A549 (cell line): Measurements from ENCODE around the gene PROB1. TPM values are rescaled to one million over a fixed set of nuclear protein-coding genes. Genes with fewer than 3 reads are reported as not detected.

ENCODE experiments used
- ATAC-seq, 2 experiments: fragments of 200-7000 bp in 1 of 2; fragments of >200 bp in 1 of 2; cut with Nextera tagmentation in 1 of 2; cut with Tn5 transposase in 1 of 2; 3 replicates each; pipeline versions ENCODE4 v1.8.0 to v1.9.1; 2018 to 2020; ENCODE audit warnings: mild to moderate bottlenecking in 1 of 2, moderate library complexity in 1 of 2
- CTCF ChIA-PET: fragments of 300-600 bp; sonication (Branson Sonifier 250); formaldehyde crosslinking; extraction: SDS; loops from one replicate; lab custom pipeline; 2021; ENCODE audit warnings: antibody characterized with exemption, inconsistent platforms; lab: Yijun Ruan, JAX
- POLR2A ChIA-PET: fragments of 350-600 bp; formaldehyde crosslinking; extraction: SDS; loops from one replicate; lab custom pipeline; 2021; ENCODE audit warnings: antibody characterized with exemption, inconsistent platforms; lab: Yijun Ruan, JAX
- DNase-seq, 2 experiments: peaks; one replicate each; pipeline versions ENCODE4 v3.0.0 to v3.0.0-alpha.2; 2011 to 2016; ENCODE audit warnings: low read depth in 1 of 2, low spot score in 1 of 2
- FAIRE-seq: peaks from 2 replicates; lab custom pipeline; 2011; peaks lifted over from hg19 to GRCh38; lab: Jason Lieb, UNC
- H3K27ac ChIP-seq, 2 experiments: fragments of >200 bp; sonication (Bioruptor Twin); formaldehyde crosslinking; 3 replicates each; pipeline ENCODE4 v1.5.1; 2016 to 2017
- H3K4me1 ChIP-seq: fragments of >200 bp; sonication (Bioruptor Twin); formaldehyde crosslinking; 3 replicates; pipeline ENCODE4 v1.6.1; 2016
- H3K4me2 ChIP-seq: fragments of >200 bp; sonication (Bioruptor Twin); formaldehyde crosslinking; 3 replicates; pipeline ENCODE4 v1.6.1; 2016
- H3K4me3 ChIP-seq: fragments of >200 bp; sonication (Bioruptor Twin); formaldehyde crosslinking; 3 replicates; pipeline ENCODE4 v1.5.1; 2016
- H3K9me3 ChIP-seq: fragments of >200 bp; sonication (Bioruptor Twin); formaldehyde crosslinking; 3 replicates; pipeline ENCODE4 v1.6.1; 2016
- CBX2 ChIP-seq: fragments of 200-600 bp; sonication (generic); IDR thresholded peaks from 2 replicates; pipeline ENCODE4 v1.6.1; 2016; ENCODE audit warnings: low read depth, mild to moderate bottlenecking, borderline replicate concordance
- CEBPB ChIP-seq, 2 experiments: fragments of >200 bp in 1 of 2; sonication (Bioruptor Twin) in 1 of 2; formaldehyde crosslinking in 1 of 2; IDR thresholded peaks; 2 replicates each; pipeline ENCODE4 v1.6.1; 2012 to 2016
- CHD2 ChIP-seq: fragments of 150-350 bp; IDR thresholded peaks from 2 replicates; pipeline ENCODE4 v1.6.1; 2014; ENCODE audit warnings: low read length; ENCODE audit not compliant: partially characterized antibody
- CHD4 ChIP-seq: fragments of 200-600 bp; sonication (generic); IDR thresholded peaks from 2 replicates; pipeline ENCODE4 v1.6.1; 2016; ENCODE audit warnings: antibody characterized with exemption, mild to moderate bottlenecking, borderline replicate concordance
- EHF ChIP-seq: fragments of 250-450 bp; sonication (Bioruptor Pico); IDR thresholded peaks from 2 replicates; pipeline ENCODE4 v1.5.0; 2020; ENCODE audit warnings: mild to moderate bottlenecking
- EP300 ChIP-seq, 2 experiments: fragments of >200 bp; sonication (Bioruptor Twin); formaldehyde crosslinking; IDR thresholded peaks; 2 replicates in 1 of 2; 3 replicates in 1 of 2; pipeline ENCODE4 v1.6.1; 2016 to 2017
- ESRRA ChIP-seq: fragments of 150-350 bp; IDR thresholded peaks from 2 replicates; pipeline ENCODE4 v1.6.1; 2014; ENCODE audit warnings: mild to moderate bottlenecking, low read length, borderline replicate concordance
- FOSL2 ChIP-seq, 2 experiments: fragments of 450-650 bp in 1 of 2; fragments of >200 bp in 1 of 2; sonication (Bioruptor Twin) in 1 of 2; formaldehyde crosslinking; IDR thresholded peaks; 2 replicates each; pipeline versions ENCODE4 v1.5.0 to v1.6.1; 2016 to 2020; ENCODE audit warnings: mild to moderate bottlenecking in 1 of 2, moderate library complexity in 1 of 2
- FOXS1 ChIP-seq: fragments of 250-450 bp; sonication (Bioruptor Pico); IDR thresholded peaks from 2 replicates; pipeline ENCODE4 v1.5.0; 2020; ENCODE audit warnings: mild to moderate bottlenecking, moderate library complexity
- HDAC2 ChIP-seq: fragments of 200-600 bp; sonication (generic); IDR thresholded peaks from 2 replicates; pipeline ENCODE4 v1.6.1; 2016
- HEYL ChIP-seq: fragments of 250-450 bp; sonication (Bioruptor Pico); IDR thresholded peaks from 2 replicates; pipeline ENCODE4 v1.8.0; 2021; ENCODE audit warnings: mild to moderate bottlenecking, moderate library complexity
- HOXA7 ChIP-seq: fragments of 250-450 bp; sonication (Bioruptor Pico); IDR thresholded peaks from 2 replicates; pipeline ENCODE4 v1.5.0; 2020; ENCODE audit warnings: mild to moderate bottlenecking, moderate library complexity
- HOXB5 ChIP-seq: fragments of 250-450 bp; sonication (Bioruptor Pico); IDR thresholded peaks from 2 replicates; pipeline ENCODE4 v1.5.0; 2020; ENCODE audit warnings: mild to moderate bottlenecking, moderate library complexity
- JUNB ChIP-seq: fragments of >200 bp; sonication (Bioruptor Twin); formaldehyde crosslinking; IDR thresholded peaks from 2 replicates; pipeline ENCODE4 v1.6.1; 2016
- KDM1A ChIP-seq: fragments of 200-600 bp; sonication (generic); IDR thresholded peaks from 2 replicates; pipeline ENCODE4 v1.6.1; 2016; ENCODE audit warnings: low read depth, mild to moderate bottlenecking
- MAFK ChIP-seq: fragments of 450-650 bp; IDR thresholded peaks from 2 replicates; pipeline ENCODE4 v1.6.1; 2014; ENCODE audit not compliant: partially characterized antibody
- MAZ ChIP-seq: fragments of 150-350 bp; IDR thresholded peaks from 2 replicates; pipeline ENCODE4 v1.6.1; 2014; ENCODE audit warnings: antibody characterized with exemption, low read depth, low read length, borderline replicate concordance
- MYC ChIP-seq: IDR thresholded peaks from 2 replicates; pipeline ENCODE4 v1.6.1; 2012; ENCODE audit warnings: mild to moderate bottlenecking, inconsistent platforms, low read length, improper control_type of control experiment, borderline replicate concordance
- NR3C1 ChIP-seq: fragments of >200 bp; sonication (Bioruptor Twin); formaldehyde crosslinking; IDR thresholded peaks from 3 replicates; pipeline ENCODE4 v1.6.1; 2017
- POLR2A ChIP-seq: IDR thresholded peaks from 2 replicates; pipeline ENCODE4 v1.6.1; 2012; ENCODE audit warnings: mild to moderate bottlenecking, low read length
- POLR2AphosphoS2 ChIP-seq: conservative IDR thresholded peaks from 2 replicates; pipeline ENCODE4 v1.6.1; 2012; ENCODE audit warnings: low read length, improper control_type of control experiment, inconsistent platforms
- RAD21 ChIP-seq, 2 experiments: fragments of >200 bp in 1 of 2; sonication (Bioruptor Twin) in 1 of 2; formaldehyde crosslinking in 1 of 2; IDR thresholded peaks in 1 of 2; conservative IDR thresholded peaks in 1 of 2; 2 replicates in 1 of 2; 3 replicates in 1 of 2; pipeline ENCODE4 v1.6.1; 2012 to 2018; ENCODE audit warnings: inconsistent platforms in 1 of 2
- RARB ChIP-seq: fragments of 250-450 bp; sonication (Bioruptor Pico); IDR thresholded peaks from 2 replicates; pipeline ENCODE4 v1.8.0; 2021; ENCODE audit warnings: mild to moderate bottlenecking, moderate library complexity
- RFX5 ChIP-seq: fragments of 450-650 bp; IDR thresholded peaks from 2 replicates; pipeline ENCODE4 v1.7.1; 2014; ENCODE audit warnings: antibody characterized with exemption, mild to moderate bottlenecking, moderate library complexity
- TP53 ChIP-seq: fragments of 250-450 bp; sonication (Bioruptor Pico); IDR thresholded peaks from 2 replicates; pipeline ENCODE4 v1.5.0; 2021; ENCODE audit warnings: mild to moderate bottlenecking, moderate library complexity
- ZFP36 ChIP-seq: fragments of 450-650 bp; IDR thresholded peaks from 2 replicates; pipeline ENCODE4 v1.6.1; 2014; ENCODE audit warnings: borderline replicate concordance; ENCODE audit not compliant: partially characterized antibody
- ZNF302 ChIP-seq: fragments of 250-450 bp; sonication (Bioruptor Pico); IDR thresholded peaks from 2 replicates; pipeline ENCODE4 v1.9.0; 2021; ENCODE audit warnings: inconsistent platforms, mild to moderate bottlenecking, moderate library complexity
- WGBS: methylation state at CpG from one replicate; pipeline ENCODE4 v1.1.6; 2017; ENCODE audit errors: missing lambda C conversion rate; 5-methylcytosine and 5-hydroxymethylcytosine counted together
- polyA plus RNA-seq, 4 experiments: library from polyadenylated mRNA; depleted of rRNA in 3 of 4; stranded (reverse); fragments of >200 nt; fragmentation: RNase III in 1 of 4; extraction: RNeasy Plus Mini Kit Qiagen cat#74134 plus additional on column Dnase treatment in 1 of 4; gene quantifications; 2 replicates in 3 of 4; 3 replicates in 1 of 4; pipeline ENCODE4 v1.2.3, GENCODE V29; 2011 to 2017
- TF ChIP-seq, protein P1 (sequence below): IDR thresholded peaks from 2 replicates; pipeline ENCODE4 v1.6.1; 2012; ENCODE audit warnings: low read depth, borderline replicate concordance
- TF ChIP-seq, protein P2 (sequence below): IDR thresholded peaks from 2 replicates; pipeline ENCODE4 v1.6.1; 2012
- TF ChIP-seq, protein P3 (sequence below): fragments of >200 bp; sonication (Bioruptor Twin); formaldehyde crosslinking; IDR thresholded peaks from 3 replicates; pipeline ENCODE4 v1.5.1; 2016
- TF ChIP-seq, protein P4 (sequence below): fragments of >200 bp; sonication (Bioruptor Twin); formaldehyde crosslinking; IDR thresholded peaks from 3 replicates; pipeline ENCODE4 v1.6.1; 2016

PROB1 gene
- polyA plus RNA-seq, 2 of the 4 experiments (the other 2 are of a cell fraction) = 0.23 to 0.48 TPM

DNA sequence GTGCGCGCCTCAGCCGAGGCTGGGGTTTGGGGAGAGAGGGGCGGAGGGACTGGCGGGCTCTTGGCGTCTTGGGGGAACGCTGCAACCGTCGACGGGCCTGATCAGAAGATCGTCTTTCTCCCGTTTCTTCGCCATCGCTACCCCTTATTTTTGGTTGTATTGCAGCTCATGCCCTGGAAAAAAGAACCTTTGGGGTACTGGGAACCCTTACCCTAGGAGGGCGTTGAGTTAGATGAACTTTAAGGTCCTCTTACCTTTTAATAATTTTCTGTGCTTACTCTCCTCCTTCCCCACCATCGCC is 52.5 kb downstream of the PROB1 start:
- WGBS = 0% methylated on average over 16 of the region's 16 CpGs
- Histone ChIP-seq H3K27ac (peak overlapping the region; percentile 90 to 91), H3K4me3 (peak overlapping the region; percentile 81), H3K4me2 (peak overlapping the region; percentile 94), H3K9me3 (no peaks in the 10 kb centered on the region), H3K4me1 (peaks cover 19% of the 10 kb centered on the region; the same call in 2 of the 3 replicates)
- DNase-seq (no peak), ATAC-seq (no peak), FAIRE-seq (no peak)
- POLR2A ChIA-PET = interaction anchor here (0.6 to 2.7 kb wide), 11 partner anchors 11 to 783 kb away, joined by 3 to 38 read pairs (median 6); partner anchors contain the start of gene MATR3
- CTCF ChIA-PET = interaction anchor here (0.7 to 2.7 kb wide), 15 partner anchors 9 to 523 kb away, joined by 3 to 17 read pairs (median 4); no protein-coding TSS in a partner anchor
- TF ChIP-seq, protein P1, sequence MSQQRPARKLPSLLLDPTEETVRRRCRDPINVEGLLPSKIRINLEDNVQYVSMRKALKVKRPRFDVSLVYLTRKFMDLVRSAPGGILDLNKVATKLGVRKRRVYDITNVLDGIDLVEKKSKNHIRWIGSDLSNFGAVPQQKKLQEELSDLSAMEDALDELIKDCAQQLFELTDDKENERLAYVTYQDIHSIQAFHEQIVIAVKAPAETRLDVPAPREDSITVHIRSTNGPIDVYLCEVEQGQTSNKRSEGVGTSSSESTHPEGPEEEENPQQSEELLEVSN = 0 out of 2 replicates have a peak, but pooled peaks have one; percentile 20
- TF ChIP-seq TP53 (CRISPR knock-in tag) = no peak
- TF ChIP-seq MYC = peak; percentile 44; the same call in 1 of the 2 replicates
- TF ChIP-seq, protein P2, sequence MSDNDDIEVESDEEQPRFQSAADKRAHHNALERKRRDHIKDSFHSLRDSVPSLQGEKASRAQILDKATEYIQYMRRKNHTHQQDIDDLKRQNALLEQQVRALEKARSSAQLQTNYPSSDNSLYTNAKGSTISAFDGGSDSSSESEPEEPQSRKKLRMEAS = no peak; the same call in 1 of the 2 replicates

DNA sequence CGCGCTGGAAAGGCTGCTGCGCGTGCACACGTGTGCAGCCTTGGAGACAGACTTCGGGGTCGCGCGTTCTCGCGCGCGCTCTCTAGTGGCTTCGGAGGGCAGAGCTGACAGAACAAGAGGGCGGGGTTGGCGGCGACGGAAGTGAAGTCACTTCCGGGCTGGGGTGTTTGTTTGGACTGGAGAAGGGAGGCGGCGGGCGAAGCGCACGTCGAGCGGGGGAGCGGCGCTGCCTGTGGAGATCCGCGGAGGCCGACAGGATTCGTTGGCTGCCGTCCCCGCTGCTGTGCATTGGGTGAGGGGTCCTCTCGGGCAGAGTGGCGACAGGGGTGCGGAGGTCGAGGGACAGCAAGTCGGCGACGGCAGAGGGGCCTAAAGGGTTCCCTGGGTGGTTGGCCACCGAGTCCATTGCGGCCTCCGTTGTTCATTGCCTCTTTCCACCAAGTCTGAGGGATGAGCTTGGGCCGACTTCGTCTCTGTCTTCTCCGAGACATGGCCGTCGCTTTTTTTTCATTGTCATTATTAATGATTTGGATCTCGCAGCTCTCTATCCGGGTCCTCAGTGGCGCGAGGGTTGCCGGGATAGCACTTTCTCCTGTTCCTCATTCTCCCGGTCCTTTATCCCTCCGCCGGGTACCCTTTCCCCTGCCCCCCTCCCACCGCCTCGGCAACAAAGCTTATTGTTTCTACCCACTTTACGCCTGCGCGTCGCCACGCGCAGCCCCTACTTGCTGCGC is 53.0 kb downstream of the PROB1 start, which contains the start of gene PAIP2:
TSS of gene PAIP2 (plus strand) at position 166 of the 734 bp plus-strand sequence. CDS start 21,931 bp downstream, outside the sequence.
- POLR2A ChIA-PET = interaction anchor here (0.7 to 2.7 kb wide), 12 partner anchors 10 to 68 kb away, joined by 3 to 38 read pairs (median 4); partner anchors contain the start of gene MATR3
- DNase-seq (peak; percentile 88 to 98), FAIRE-seq (peak; percentile 43), ATAC-seq (peak; percentile 87 to 89)
- Histone ChIP-seq H3K9me3 (no peaks in the 10 kb centered on the region), H3K4me1 (peaks cover 19% of the 10 kb centered on the region; the same call in 2 of the 3 replicates), H3K27ac (peak within 1 kb of the TSS; percentile 90 to 91), H3K4me2 (peak within 1 kb of the TSS; percentile 94), H3K4me3 (peak within 1 kb of the TSS; percentile 81)
- CTCF ChIA-PET = interaction anchor here (0.6 to 2.7 kb wide), 21 partner anchors 9 to 523 kb away, joined by 3 to 17 read pairs (median 4); no protein-coding TSS in a partner anchor
- 3% methylated on average over 55 of the region's 66 CpGs for WGBS
- TF ChIP-seq HDAC2 = no peak
- no peak for TF ChIP-seq KDM1A
- no peak for TF ChIP-seq CEBPB (IDR thresholded peaks at IDR 0.05)
- TF ChIP-seq MAZ = 0 out of 2 replicates have a peak, but pooled peaks have one; percentile 34
- TF ChIP-seq RFX5 = 0 out of 2 replicates have a peak, but pooled peaks have one; percentile 27
- TF ChIP-seq RAD21 (conservative IDR thresholded peaks at IDR 0.05 in 1 of 2, IDR thresholded peaks at IDR 0.05 in 1 of 2) = peak; percentile 45 to 58
- no peak for TF ChIP-seq ESRRA
- no peak for TF ChIP-seq HOXA7 (CRISPR knock-in tag)
- TF ChIP-seq HOXB5 (CRISPR knock-in tag) = no peak
- TF ChIP-seq FOSL2 (IDR thresholded peaks at IDR 0.05) = no peak
- no peak for TF ChIP-seq FOSL2 (CRISPR knock-in tag; IDR thresholded peaks at IDR 0.05)
- no peak for TF ChIP-seq FOXS1 (CRISPR knock-in tag)
- TF ChIP-seq CBX2 = no peak
- no peak for TF ChIP-seq POLR2AphosphoS2
- TF ChIP-seq MYC = peak; percentile 87; the same call in 1 of the 2 replicates
- TF ChIP-seq EHF (CRISPR knock-in tag) = no peak
- peak; percentile 29 for TF ChIP-seq CHD2
- TF ChIP-seq MAFK = no peak
- TF ChIP-seq POLR2A = peak; percentile 78
- TF ChIP-seq, protein P2 = peak; percentile 93
- no peak for TF ChIP-seq EP300 (IDR thresholded peaks at IDR 0.05)
- no peak for TF ChIP-seq NR3C1
- no peak for TF ChIP-seq CHD4
- TF ChIP-seq TP53 (CRISPR knock-in tag) = no peak
- TF ChIP-seq, protein P3, sequence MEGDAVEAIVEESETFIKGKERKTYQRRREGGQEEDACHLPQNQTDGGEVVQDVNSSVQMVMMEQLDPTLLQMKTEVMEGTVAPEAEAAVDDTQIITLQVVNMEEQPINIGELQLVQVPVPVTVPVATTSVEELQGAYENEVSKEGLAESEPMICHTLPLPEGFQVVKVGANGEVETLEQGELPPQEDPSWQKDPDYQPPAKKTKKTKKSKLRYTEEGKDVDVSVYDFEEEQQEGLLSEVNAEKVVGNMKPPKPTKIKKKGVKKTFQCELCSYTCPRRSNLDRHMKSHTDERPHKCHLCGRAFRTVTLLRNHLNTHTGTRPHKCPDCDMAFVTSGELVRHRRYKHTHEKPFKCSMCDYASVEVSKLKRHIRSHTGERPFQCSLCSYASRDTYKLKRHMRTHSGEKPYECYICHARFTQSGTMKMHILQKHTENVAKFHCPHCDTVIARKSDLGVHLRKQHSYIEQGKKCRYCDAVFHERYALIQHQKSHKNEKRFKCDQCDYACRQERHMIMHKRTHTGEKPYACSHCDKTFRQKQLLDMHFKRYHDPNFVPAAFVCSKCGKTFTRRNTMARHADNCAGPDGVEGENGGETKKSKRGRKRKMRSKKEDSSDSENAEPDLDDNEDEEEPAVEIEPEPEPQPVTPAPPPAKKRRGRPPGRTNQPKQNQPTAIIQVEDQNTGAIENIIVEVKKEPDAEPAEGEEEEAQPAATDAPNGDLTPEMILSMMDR = peak; percentile 61
- peak; percentile 80; the same call in 1 of the 2 replicates for TF ChIP-seq RARB (CRISPR knock-in tag)
- TF ChIP-seq, protein P4, sequence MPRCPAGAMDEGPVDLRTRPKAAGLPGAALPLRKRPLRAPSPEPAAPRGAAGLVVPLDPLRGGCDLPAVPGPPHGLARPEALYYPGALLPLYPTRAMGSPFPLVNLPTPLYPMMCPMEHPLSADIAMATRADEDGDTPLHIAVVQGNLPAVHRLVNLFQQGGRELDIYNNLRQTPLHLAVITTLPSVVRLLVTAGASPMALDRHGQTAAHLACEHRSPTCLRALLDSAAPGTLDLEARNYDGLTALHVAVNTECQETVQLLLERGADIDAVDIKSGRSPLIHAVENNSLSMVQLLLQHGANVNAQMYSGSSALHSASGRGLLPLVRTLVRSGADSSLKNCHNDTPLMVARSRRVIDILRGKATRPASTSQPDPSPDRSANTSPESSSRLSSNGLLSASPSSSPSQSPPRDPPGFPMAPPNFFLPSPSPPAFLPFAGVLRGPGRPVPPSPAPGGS = peak; percentile 78; the same call in 2 of the 3 replicates
- no peak for TF ChIP-seq JUNB
- TF ChIP-seq HEYL (CRISPR knock-in tag) = no peak
- no peak for TF ChIP-seq ZFP36
- TF ChIP-seq ZNF302 (CRISPR knock-in tag) = no peak
